OCI-LY7 (cell line): Measurements from ENCODE around the gene TAMALIN.

Experiments used
- EZH2phosphoT487 ChIP-seq: fragments of 200-600 bp; sonication (generic); IDR thresholded peaks from 2 replicates; pipeline ENCODE4 v1.6.1; 2018; ENCODE audit warnings: low read depth, borderline replicate concordance, mild to moderate bottlenecking, mixed run types, antibody characterized with exemption, low read length, moderate library complexity, mixed read lengths
- TF ChIP-seq, protein P1 (sequence below): fragments of 200-600 bp; sonication (generic); conservative IDR thresholded peaks from 2 replicates; pipeline ENCODE4 v1.5.1; 2014; ENCODE audit warnings: mild to moderate bottlenecking, antibody characterized with exemption, low read length, moderate library complexity, mixed read lengths

DNA sequence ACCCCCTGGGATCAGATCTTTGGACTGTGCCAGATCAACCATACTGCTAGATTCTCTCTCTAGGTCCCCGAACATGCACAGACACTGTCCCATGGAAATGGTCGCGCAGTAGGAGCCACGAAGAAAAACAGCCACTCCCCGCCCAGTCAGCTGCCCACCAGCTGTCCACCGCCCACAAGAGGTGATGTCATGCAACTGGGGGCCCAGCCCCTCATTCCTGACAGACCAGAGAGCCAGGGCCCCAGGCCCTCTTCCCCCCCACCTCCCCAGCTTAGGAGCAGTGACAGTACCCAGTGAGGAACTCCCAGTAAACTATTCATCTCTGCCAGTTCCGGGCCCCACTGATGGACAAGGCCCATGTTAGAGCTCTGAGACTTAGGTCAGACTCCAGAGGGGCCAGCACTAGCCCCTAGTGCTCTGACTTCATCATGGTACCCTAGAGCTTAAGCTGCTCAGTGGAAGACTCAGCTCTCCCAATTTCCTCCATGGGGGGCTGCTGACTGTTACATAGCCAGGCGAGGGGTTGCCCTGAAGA lies 3.7 kb upstream of the TAMALIN start:
- TF ChIP-seq, protein P1, sequence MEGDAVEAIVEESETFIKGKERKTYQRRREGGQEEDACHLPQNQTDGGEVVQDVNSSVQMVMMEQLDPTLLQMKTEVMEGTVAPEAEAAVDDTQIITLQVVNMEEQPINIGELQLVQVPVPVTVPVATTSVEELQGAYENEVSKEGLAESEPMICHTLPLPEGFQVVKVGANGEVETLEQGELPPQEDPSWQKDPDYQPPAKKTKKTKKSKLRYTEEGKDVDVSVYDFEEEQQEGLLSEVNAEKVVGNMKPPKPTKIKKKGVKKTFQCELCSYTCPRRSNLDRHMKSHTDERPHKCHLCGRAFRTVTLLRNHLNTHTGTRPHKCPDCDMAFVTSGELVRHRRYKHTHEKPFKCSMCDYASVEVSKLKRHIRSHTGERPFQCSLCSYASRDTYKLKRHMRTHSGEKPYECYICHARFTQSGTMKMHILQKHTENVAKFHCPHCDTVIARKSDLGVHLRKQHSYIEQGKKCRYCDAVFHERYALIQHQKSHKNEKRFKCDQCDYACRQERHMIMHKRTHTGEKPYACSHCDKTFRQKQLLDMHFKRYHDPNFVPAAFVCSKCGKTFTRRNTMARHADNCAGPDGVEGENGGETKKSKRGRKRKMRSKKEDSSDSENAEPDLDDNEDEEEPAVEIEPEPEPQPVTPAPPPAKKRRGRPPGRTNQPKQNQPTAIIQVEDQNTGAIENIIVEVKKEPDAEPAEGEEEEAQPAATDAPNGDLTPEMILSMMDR: no peak
- no peak for TF ChIP-seq EZH2phosphoT487
